Posterior cingulate gyrus (tissue), 11 donors: Measurements from ENCODE around the gene YEATS2.

Source experiments
- DNase-seq, 10 donors: peaks; one replicate each; pipeline versions ENCODE4 v3.0.0 to v3.0.0-alpha.2; 2020 to 2021; ENCODE audit warnings: mixed read lengths in 3 of 10
- intact Hi-C: fragments of 100-400 bp; cut with DNase I; formaldehyde crosslinking; loops from one replicate; pipeline ENCODE4 v1.15.1; 2023

The YEATS2 gene

GRCh38 chr3:183826448-183827250 is 129.1 kb downstream of the YEATS2 start:
- peak in 2 of 10 donors; percentile 65 to 69 for DNase-seq
- intact Hi-C loops = loop anchor here (5.0 to 10.0 kb wide), 2 partner anchors 56 to 192 kb away; partner anchors contain the start of genes KLHL24 and PARL

GRCh38 chr3:183827809-183828537 is 130.4 kb downstream of the YEATS2 start:
- DNase-seq = peak in 1 of 10 donors; percentile 64
- intact Hi-C loops = loop anchor here (5.0 to 10.0 kb wide), 2 partner anchors 54 to 193 kb away; partner anchors contain the start of genes KLHL24 and PARL

GRCh38 chr3:183828538-183828870 is 130.9 kb downstream of the YEATS2 start:
- DNase-seq = peak in 1 of 10 donors; percentile 52
- intact Hi-C loops = loop anchor here (5.0 to 10.0 kb wide), 2 partner anchors 54 to 194 kb away; partner anchors contain the start of genes KLHL24 and PARL

GRCh38 chr3:183829466-183829865 is 131.9 kb downstream of the YEATS2 start:
- DNase-seq = no peak

GRCh38 chr3:183830187-183830586 is 132.6 kb downstream of the YEATS2 start:
- peak in 2 of 10 donors; percentile 39 to 71 for DNase-seq
- intact Hi-C loops = no loop called here

More at GRCh38 chr3:183829466-183829865, 131.9 kb downstream of the YEATS2 start:
- intact Hi-C loops = loop anchor here (5.0 to 10.0 kb wide), 2 partner anchors 53 to 195 kb away; partner anchors contain the start of genes KLHL24 and PARL

- no peak for DNase-seq
- intact Hi-C loops = no loop called here
These were observed 135.9 kb downstream of the YEATS2 start for GRCh38 chr3:183833516-183833915.

GRCh38 chr3:183837390-183837789 is 139.8 kb downstream of the YEATS2 start:
- intact Hi-C loops = no loop called here
- DNase-seq = no peak

- DNase-seq = no peak
- intact Hi-C loops = no loop called here
These were observed 140.3 kb downstream of the YEATS2 start for GRCh38 chr3:183837894-183838293.

GRCh38 chr3:183839751-183840150 is 142.2 kb downstream of the YEATS2 start:
- no peak for DNase-seq
- intact Hi-C loops = no loop called here

- DNase-seq = no peak
- intact Hi-C loops = no loop called here
These were observed 147.0 kb downstream of the YEATS2 start for GRCh38 chr3:183844606-183845005.

GRCh38 chr3:183845090-183845489 is 147.5 kb downstream of the YEATS2 start:
- DNase-seq = no peak
- intact Hi-C loops = no loop called here

GRCh38 chr3:183845608-183846288 is 148.2 kb downstream of the YEATS2 start:
- DNase-seq = no peak
- intact Hi-C loops = no loop called here

- intact Hi-C loops = no loop called here
- DNase-seq = no peak
These were observed 156.9 kb downstream of the YEATS2 start for GRCh38 chr3:183854318-183855035.

- intact Hi-C loops = no loop called here
- no peak for DNase-seq
These were observed 160.3 kb downstream of the YEATS2 start for GRCh38 chr3:183857863-183858262.
